Subcutaneous abdominal adipose tissue (tissue), 5 donors: ENCODE results near the gene ETFDH.
A peak's percentile ranks its signal among the peaks of the same experiment; 100 is the strongest.
"Not testable (repeated sequence)": the region's sequence is repeated elsewhere in the genome, so short reads cannot be mapped to it uniquely, and the experiment has no call there.

ENCODE experiments used
- H3K27ac ChIP-seq: one replicate; pipeline ENCODE4 v1.7.0; 2013; ENCODE audit warnings: low read depth, mild to moderate bottlenecking, inconsistent platforms, low read length, moderate library complexity
- H3K27me3 ChIP-seq, 5 donors: one replicate each; pipeline ENCODE4 v1.7.0; 2013; ENCODE audit warnings: low read length in 5 of 5, inconsistent platforms in 1 of 5; ENCODE audit not compliant: control insufficient read depth in 5 of 5, insufficient read depth in 4 of 5
- H3K36me3 ChIP-seq, 5 donors: one replicate each; pipeline ENCODE4 v1.7.0; 2013; ENCODE audit warnings: low read length in 5 of 5; ENCODE audit not compliant: control insufficient read depth in 5 of 5, insufficient read depth in 5 of 5
- H3K4me1 ChIP-seq, 5 donors: one replicate each; pipeline ENCODE4 v1.7.0; 2013; ENCODE audit warnings: low read length in 5 of 5, mild to moderate bottlenecking in 3 of 5, moderate library complexity in 1 of 5; ENCODE audit not compliant: control insufficient read depth in 5 of 5, insufficient read depth in 5 of 5
- H3K4me3 ChIP-seq, 5 donors: one replicate each; pipeline ENCODE4 v1.7.0; 2013; ENCODE audit warnings: low read length in 5 of 5, low read depth in 1 of 5
- H3K9ac ChIP-seq, 5 donors: one replicate each; pipeline ENCODE4 v1.7.0; 2013; ENCODE audit warnings: low read length in 5 of 5, mild to moderate bottlenecking in 4 of 5, moderate library complexity in 3 of 5
- H3K9me3 ChIP-seq, 5 donors: one replicate each; pipeline ENCODE4 v1.7.0; 2013; ENCODE audit warnings: low read length in 5 of 5; ENCODE audit not compliant: control insufficient read depth in 5 of 5
- donor health status: healthy.
- donor health status: healthy.
- donor health status: healthy.
- donor health status: healthy.
- donor health status: healthy.

Gene ETFDH

GRCh38 chr4:158676076-158676475 is 4.0 kb downstream of the ETFDH start:
- Histone ChIP-seq H3K9ac (no peak overlapping the region), H3K4me1 (peaks cover 4 to 26% (median 16%) of the 10 kb centered on the region in 5 donors), H3K9me3 (no peaks in the 10 kb centered on the region), H3K4me3 (no peak overlapping the region), H3K36me3 (no peaks in the 10 kb centered on the region), H3K27me3 (peaks cover 0 to 2% (median 0%) of the 10 kb centered on the region in 5 donors), H3K27ac (no peak overlapping the region)

GRCh38 chr4:158678767-158679166 is 6.7 kb downstream of the ETFDH start:
- peaks cover 0 to 4% (median 0%) of the 10 kb centered on the region in 5 donors for H3K36me3 ChIP-seq
- H3K4me3 ChIP-seq, result no peak overlapping the region
- no peaks in the 10 kb centered on the region for H3K9me3 ChIP-seq
- H3K27me3 ChIP-seq, result no peaks in the 10 kb centered on the region
- no peak overlapping the region for H3K9ac ChIP-seq
- no peak overlapping the region for H3K27ac ChIP-seq
- peaks cover 0 to 19% (median 8%) of the 10 kb centered on the region in 5 donors for H3K4me1 ChIP-seq

- H3K4me1 ChIP-seq, result peaks cover 0 to 13% (median 8%) of the 10 kb centered on the region in 5 donors
- no peak overlapping the region for H3K4me3 ChIP-seq
- H3K9me3 ChIP-seq, result no peaks in the 10 kb centered on the region
- H3K9ac ChIP-seq, result no peak overlapping the region
- peaks cover 8 to 22% (median 17%) of the 10 kb centered on the region in 5 donors for H3K36me3 ChIP-seq
- peak overlapping the region; percentile 14 for H3K27ac ChIP-seq
- no peaks in the 10 kb centered on the region for H3K27me3 ChIP-seq
These were observed 9.5 kb downstream of the ETFDH start for GRCh38 chr4:158681629-158682028.

- H3K27ac ChIP-seq, result peak overlapping the region; percentile 14
- no peak overlapping the region for H3K9ac ChIP-seq
- H3K36me3 ChIP-seq, result peaks cover 12 to 26% (median 22%) of the 10 kb centered on the region in 5 donors
- no peaks in the 10 kb centered on the region for H3K27me3 ChIP-seq
- H3K4me3 ChIP-seq, result no peak overlapping the region
- no peaks in the 10 kb centered on the region for H3K9me3 ChIP-seq
- peaks cover 0 to 13% (median 8%) of the 10 kb centered on the region in 5 donors for H3K4me1 ChIP-seq
These were observed 10.0 kb downstream of the ETFDH start for GRCh38 chr4:158682066-158682465.

- Histone ChIP-seq H3K9ac (no peak overlapping the region), H3K27ac (no peak overlapping the region), H3K4me1 (peaks cover 0 to 6% (median 0%) of the 10 kb centered on the region in 5 donors), H3K36me3 (peaks cover 18 to 42% (median 35%) of the 10 kb centered on the region in 5 donors), H3K9me3 (no peaks in the 10 kb centered on the region), H3K27me3 (no peaks in the 10 kb centered on the region), H3K4me3 (no peak overlapping the region)
These were observed 16.7 kb downstream of the ETFDH start for GRCh38 chr4:158688813-158689212.

- Histone ChIP-seq H3K36me3 (peaks cover 49 to 75% (median 60%) of the 10 kb centered on the region in 5 donors), H3K9me3 (no peaks in the 10 kb centered on the region), H3K27me3 (no peaks in the 10 kb centered on the region), H3K4me3 (no peak overlapping the region), H3K27ac (no peak overlapping the region), H3K9ac (no peak overlapping the region), H3K4me1 (no peaks in the 10 kb centered on the region)
These were observed 32.2 kb downstream of the ETFDH start for GRCh38 chr4:158704274-158704673.

- Histone ChIP-seq H3K9ac (no peak overlapping the region), H3K27me3 (no peaks in the 10 kb centered on the region), H3K4me1 (no peaks in the 10 kb centered on the region), H3K36me3 (peaks cover 73 to 88% (median 77%) of the 10 kb centered on the region in 5 donors), H3K9me3 (no peaks in the 10 kb centered on the region), H3K27ac (no peak overlapping the region), H3K4me3 (no peak overlapping the region)
These were observed 38.7 kb downstream of the ETFDH start for GRCh38 chr4:158710814-158711213.

- H3K9ac ChIP-seq, H3K27me3 ChIP-seq, H3K27ac ChIP-seq, H3K4me1 ChIP-seq, H3K9me3 ChIP-seq, H3K4me3 ChIP-seq: not testable (repeated sequence)
- H3K36me3 ChIP-seq, result peaks cover 60 to 85% (median 71%) of the 10 kb centered on the region in 5 donors
These were observed 40.5 kb downstream of the ETFDH start for GRCh38 chr4:158712622-158713021.

GRCh38 chr4:158714937-158715336 is 42.8 kb downstream of the ETFDH start:
- Histone ChIP-seq H3K9ac (no peak overlapping the region), H3K36me3 (peaks cover 59 to 86% (median 63%) of the 10 kb centered on the region in 5 donors), H3K9me3 (no peaks in the 10 kb centered on the region), H3K4me3 (no peak overlapping the region), H3K27ac (no peak overlapping the region), H3K27me3 (no peaks in the 10 kb centered on the region), H3K4me1 (peaks cover 0 to 6% (median 4%) of the 10 kb centered on the region in 5 donors)

- Histone ChIP-seq H3K4me3 (no peak overlapping the region), H3K27me3 (no peaks in the 10 kb centered on the region), H3K9ac (no peak overlapping the region), H3K9me3 (no peaks in the 10 kb centered on the region), H3K27ac (no peak overlapping the region), H3K36me3 (peaks cover 53 to 82% (median 55%) of the 10 kb centered on the region in 5 donors), H3K4me1 (peaks cover 0 to 10% (median 4%) of the 10 kb centered on the region in 5 donors)
These were observed 43.7 kb downstream of the ETFDH start for GRCh38 chr4:158715802-158716201.
